H1 (cell line): ENCODE results near the gene RAPGEF5. TPM values are rescaled to one million over a fixed set of nuclear protein-coding genes. Genes with fewer than 3 reads are reported as not detected.

Experiments used
- CTCF ChIA-PET: fragments of 300-600 bp; sonication (Branson Sonifier 250); formaldehyde crosslinking; loops from one replicate; lab custom pipeline; 2021; ENCODE audit not compliant: partially characterized antibody; lab: Charles Lee
- POLR2A ChIA-PET: fragments of 300-600 bp; sonication (Branson Sonifier 250); formaldehyde crosslinking; loops from one replicate; lab custom pipeline; 2021; ENCODE audit warnings: inconsistent platforms; ENCODE audit not compliant: partially characterized antibody; lab: Charles Lee
- DNase-seq, 2 experiments: peaks; one replicate each; pipeline versions ENCODE4 v3.0.0 to v3.0.0-alpha.2; 2010 to 2022; ENCODE audit warnings: low spot score in 2 of 2, low read depth in 1 of 2, mixed read lengths in 1 of 2
- FAIRE-seq: peaks from 2 replicates; lab custom pipeline; 2011; peaks lifted over from hg19 to GRCh38; lab: Jason Lieb, UNC
- H2AFZ ChIP-seq: 2 replicates; pipeline ENCODE4 v1.8.1; 2012; ENCODE audit warnings: low read length, inconsistent platforms
- H2AK5ac ChIP-seq: 2 replicates; pipeline ENCODE4 v1.6.1; 2013; ENCODE audit warnings: low read depth, low read length
- H2BK120ac ChIP-seq: replicated peaks from 2 replicates; pipeline ENCODE3; 2013; ENCODE audit warnings: low read depth, low read length, inconsistent platforms
- H2BK12ac ChIP-seq: 2 replicates; pipeline ENCODE4 v1.6.1; 2013; ENCODE audit warnings: low read depth, low read length
- H2BK15ac ChIP-seq: 2 replicates; pipeline ENCODE4 v1.6.1; 2013; ENCODE audit warnings: low read length
- H2BK20ac ChIP-seq: 2 replicates; pipeline ENCODE4 v1.6.1; 2013; ENCODE audit warnings: low read length
- H2BK5ac ChIP-seq: 2 replicates; pipeline ENCODE4 v1.6.1; 2013; ENCODE audit warnings: low read depth, low read length
- H3K14ac ChIP-seq: 2 replicates; pipeline ENCODE4 v1.6.1; 2013; ENCODE audit warnings: inconsistent platforms; ENCODE audit not compliant: insufficient read length
- H3K18ac ChIP-seq: 2 replicates; pipeline ENCODE4 v1.6.1; 2013; ENCODE audit warnings: low read length; ENCODE audit errors: extremely low read depth
- H3K23ac ChIP-seq: 2 replicates; pipeline ENCODE4 v1.6.1; 2013; ENCODE audit warnings: inconsistent platforms; ENCODE audit not compliant: insufficient read length
- H3K23me2 ChIP-seq: 2 replicates; pipeline ENCODE4 v1.6.1; 2013; ENCODE audit warnings: low read depth, low read length
- H3K27ac ChIP-seq: 2 replicates; pipeline ENCODE4 v1.6.1; 2011; ENCODE audit warnings: low read depth, low read length, inconsistent platforms
- H3K27me3 ChIP-seq, 4 experiments: replicated peaks in 1 of 4; 1 replicate in 1 of 4; 2 replicates in 3 of 4; pipeline versions ENCODE4 v1.6.1 to v1.8.1; 2011 to 2013; ENCODE audit warnings: low read length in 3 of 4, mild to moderate bottlenecking in 3 of 4, inconsistent platforms in 2 of 4, mixed read lengths in 2 of 4, moderate library complexity in 1 of 4; ENCODE audit not compliant: control insufficient read depth in 3 of 4, insufficient read depth in 3 of 4; ENCODE audit errors: extremely low read depth in 1 of 4
- H3K36me3 ChIP-seq, 4 experiments: 2 replicates each; pipeline versions ENCODE4 v1.6.1 to v1.8.1; 2011 to 2013; ENCODE audit warnings: mild to moderate bottlenecking in 4 of 4, low read length in 3 of 4, moderate library complexity in 2 of 4, control low read depth in 1 of 4, inconsistent platforms in 1 of 4; ENCODE audit not compliant: insufficient read depth in 4 of 4, control insufficient read depth in 2 of 4
- H3K4ac ChIP-seq: replicated peaks from 2 replicates; pipeline ENCODE3; 2013; ENCODE audit warnings: low read length, low read depth, mixed read lengths, inconsistent platforms; ENCODE audit not compliant: insufficient read length
- H3K4me1 ChIP-seq, 4 experiments: replicated peaks in 1 of 4; 1 replicate in 1 of 4; 2 replicates in 3 of 4; pipeline versions ENCODE4 v1.6.1 to v1.8.1; 2011 to 2013; ENCODE audit warnings: low read length in 3 of 4, inconsistent platforms in 2 of 4, mixed read lengths in 1 of 4; ENCODE audit not compliant: insufficient read depth in 4 of 4, control insufficient read depth in 3 of 4
- H3K4me2 ChIP-seq, 2 experiments: 2 replicates each; pipeline versions ENCODE4 v1.6.1 to v1.8.1; 2011 to 2013; ENCODE audit warnings: low read depth in 2 of 2, low read length in 2 of 2, control low read depth in 1 of 2, inconsistent platforms in 1 of 2, mild to moderate bottlenecking in 1 of 2; ENCODE audit not compliant: insufficient read depth in 1 of 2
- H3K4me3 ChIP-seq, 4 experiments: fragments of 200-600, 300-600 bp in 1 of 4; sonication (generic), shearing (Covaris generic), sonication (Bioruptor Twin) in 1 of 4; 2 replicates each; pipeline versions ENCODE4 v1.5.1 to v1.8.1; 2011 to 2016; ENCODE audit warnings: low read length in 4 of 4, low read depth in 3 of 4, control low read depth in 2 of 4, inconsistent platforms in 2 of 4, mild to moderate bottlenecking in 2 of 4, mixed read lengths in 1 of 4, moderate library complexity in 1 of 4; ENCODE audit not compliant: insufficient read depth in 2 of 4; ENCODE audit errors: extremely low read depth in 1 of 4
- H3K56ac ChIP-seq: replicated peaks from 2 replicates; pipeline ENCODE3; 2013; ENCODE audit warnings: low read depth, mild to moderate bottlenecking, mixed read lengths, low read length, inconsistent platforms; ENCODE audit not compliant: insufficient read length
- H3K79me1 ChIP-seq: 2 replicates; pipeline ENCODE4 v1.6.1; 2013; ENCODE audit warnings: low read depth, low read length, control low read depth
- H3K79me2 ChIP-seq, 2 experiments: 2 replicates each; pipeline versions ENCODE4 v1.6.1 to v1.8.1; 2012 to 2013; ENCODE audit warnings: low read length in 2 of 2, mild to moderate bottlenecking in 2 of 2, inconsistent platforms in 1 of 2; ENCODE audit not compliant: insufficient read depth in 2 of 2, control insufficient read depth in 1 of 2
- H3K9ac ChIP-seq, 4 experiments: replicated peaks in 1 of 4; 1 replicate in 1 of 4; 2 replicates in 3 of 4; pipeline versions ENCODE4 v1.6.1 to v1.8.1; 2011 to 2013; ENCODE audit warnings: low read depth in 3 of 4, low read length in 3 of 4, control low read depth in 2 of 4, mild to moderate bottlenecking in 2 of 4, moderate library complexity in 2 of 4, inconsistent platforms in 1 of 4; ENCODE audit errors: extremely low read depth in 1 of 4
- H3K9me3 ChIP-seq, 2 experiments: 2 replicates each; pipeline versions ENCODE4 v1.6.1 to v1.8.1; 2012 to 2013; ENCODE audit warnings: mild to moderate bottlenecking in 2 of 2, moderate library complexity in 2 of 2, control low read depth in 1 of 2, inconsistent platforms in 1 of 2, low read depth in 1 of 2, low read length in 1 of 2, mixed read lengths in 1 of 2; ENCODE audit not compliant: insufficient read depth in 2 of 2
- H4K20me1 ChIP-seq, 2 experiments: replicated peaks in 1 of 2; 2 replicates each; pipeline versions ENCODE3 to v1.8.1; 2011 to 2013; ENCODE audit warnings: inconsistent platforms in 2 of 2, low read length in 2 of 2, mild to moderate bottlenecking in 1 of 2; ENCODE audit not compliant: insufficient read depth in 2 of 2, control insufficient read depth in 1 of 2
- H4K5ac ChIP-seq: 2 replicates; pipeline ENCODE4 v1.6.1; 2013; ENCODE audit warnings: low read length, low read depth, mixed read lengths, inconsistent platforms; ENCODE audit not compliant: insufficient read length
- H4K8ac ChIP-seq: 2 replicates; pipeline ENCODE4 v1.8.0; 2013; ENCODE audit warnings: mild to moderate bottlenecking, moderate library complexity, low read length, inconsistent platforms; ENCODE audit not compliant: insufficient read depth; ENCODE audit errors: extremely low read depth
- H4K91ac ChIP-seq: replicated peaks from 2 replicates; pipeline ENCODE3; 2013; ENCODE audit warnings: low read length, mixed read lengths, inconsistent platforms; ENCODE audit not compliant: insufficient read length
- EP300 ChIP-seq, 2 experiments: IDR thresholded peaks; 1 replicate in 1 of 2; 2 replicates in 1 of 2; pipeline ENCODE4 v1.6.1; 2011 to 2012; ENCODE audit warnings: low read depth in 2 of 2, low read length in 2 of 2, mild to moderate bottlenecking in 2 of 2, borderline replicate concordance in 1 of 2, inconsistent platforms in 1 of 2, moderate library complexity in 1 of 2
- SAP30 ChIP-seq: fragments of 300-600 bp; sonication (generic); IDR thresholded peaks from 2 replicates; pipeline ENCODE4 v1.7.1; 2012; ENCODE audit warnings: low read length, moderate library complexity, mild to moderate bottlenecking, inconsistent platforms; ENCODE audit not compliant: insufficient read depth, insufficient replicate concordance
- WGBS, 2 experiments: shearing (Covaris generic) in 1 of 2; methylation state at CpG; one replicate each; pipeline versions ENCODE4 v1.1.6 to v1.1.7; 2013 to 2015; ENCODE audit warnings: low lambda C conversion rate in 2 of 2, mixed read lengths in 2 of 2, inconsistent platforms in 1 of 2, low coverage in 1 of 2, missing lambda C conversion rate in 1 of 2; ENCODE audit not compliant: insufficient replicate concordance in 2 of 2, insufficient coverage in 1 of 2, insufficient read length in 1 of 2; ENCODE audit errors: extremely low coverage in 1 of 2, missing lambda C conversion rate in 1 of 2; 5-methylcytosine and 5-hydroxymethylcytosine counted together
- polyA plus RNA-seq, 7 experiments: library from polyadenylated mRNA; depleted of rRNA in 3 of 7; stranded (reverse) in 5 of 7; unstranded in 2 of 7; fragments of >200 nt in 5 of 7; fragments of 200-250 nt in 2 of 7; gene quantifications; 1 replicate in 5 of 7; 2 replicates in 1 of 7; 4 replicates in 1 of 7; pipeline versions ENCODE4 v1.2.1 to v1.2.3, GENCODE V29; 2011 to 2013; ENCODE audit warnings: missing spikeins in 2 of 7, mixed read lengths in 2 of 7
- total RNA-seq: library from RNA; stranded (reverse); fragmentation: NEBNext Ultra II Directional; extraction: Animal tissue kit (Norgen Biotek cat#: 25700); gene quantifications from 2 replicates; pipeline ENCODE4 v1.2.1, GENCODE V29; 2021

The RAPGEF5 gene
- total and polyA plus RNA-seq, 2 of the 8 experiments (the other 6 are each of a cell fraction or from before 2014, with no cell fraction given): 4.4 to 22.9 TPM

DNA sequence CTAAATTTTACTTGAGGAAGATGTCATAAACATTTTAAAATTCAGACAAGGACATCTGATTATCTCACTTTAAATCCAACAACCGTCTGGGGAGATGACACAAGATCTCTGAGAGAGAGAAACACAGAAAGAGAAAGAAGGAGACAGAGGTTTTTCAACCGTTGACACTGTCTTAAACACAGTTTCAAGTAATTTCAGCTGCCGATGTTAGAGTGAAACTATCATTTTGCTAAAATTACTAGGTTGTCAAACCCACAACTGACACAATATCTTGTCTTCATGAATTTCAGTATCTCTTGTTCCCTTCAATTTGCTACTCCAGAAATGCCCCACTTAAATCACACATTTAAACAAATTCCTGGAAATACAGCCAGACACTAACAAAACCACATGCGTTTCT lies 174.8 kb downstream of the RAPGEF5 start:
- Histone ChIP-seq H2AFZ (no peak overlapping the region), H3K23ac (no peak overlapping the region), H3K4me3 (no peak overlapping the region), H3K4me1 (peaks cover 1 to 13% (median 9%) of the 10 kb centered on the region in 4 experiments; a peak in 4 of 7 replicates), H2BK15ac (no peak overlapping the region), H3K27me3 (no peaks in the 10 kb centered on the region), H2AK5ac (no peak overlapping the region), H3K27ac (no peak overlapping the region), H2BK20ac (no peak overlapping the region), H2BK5ac (no peak overlapping the region), H3K18ac (no peak overlapping the region), H3K9ac (no peak overlapping the region), H4K5ac (no peak overlapping the region)
- TF ChIP-seq EP300 (IDR thresholded peaks at IDR 0.05; ENCODE audit: borderline replicate concordance in 1 of 2, low read depth in 2 of 2, low read length in 2 of 2): no peak
- TF ChIP-seq SAP30: no peak
- TF ChIP-seq, all 59 proteins: peak for 0
- FAIRE-seq (no peak), DNase-seq (no peak)
- Histone ChIP-seq H3K4ac (no peak overlapping the region), H4K8ac (no peak overlapping the region), H3K56ac (no peak overlapping the region), H3K23me2 (no peaks in the 10 kb centered on the region), H3K79me2 (no peaks in the 10 kb centered on the region), H2BK12ac (no peak overlapping the region), H4K20me1 (no peaks in the 10 kb centered on the region), H3K36me3 (peaks cover 0 to 10% (median 0%) of the 10 kb centered on the region in 4 experiments; a peak in 2 of 8 replicates), H3K4me2 (no peak overlapping the region), H3K14ac (no peak overlapping the region), H3K79me1 (no peaks in the 10 kb centered on the region; the same call in 1 of the 2 replicates), H2BK120ac (no peak overlapping the region), H4K91ac (no peak overlapping the region), H3K9me3 (0 out of 4 replicates have a peak, but pooled peaks cover 0 to 5% of the 10 kb centered on the region in 2 experiments)
- 96% methylated on average over 4 of the region's 4 CpGs; no CpG with 5 or more reads in 1 of the 2 experiments for WGBS, 2 experiments
- ChIA-PET CTCF (no interaction called here), POLR2A (no interaction called here)
